Gastroesophageal sphincter (tissue), 4 donors: ENCODE measurements around the gene CCDC154. TPM values are rescaled to one million over a fixed set of nuclear protein-coding genes. Genes with fewer than 3 reads are reported as not detected.

Experiments used
- ATAC-seq: fragments of 150-250 bp; one replicate; pipeline ENCODE4 v1.9.1; 2016; ENCODE audit warnings: mild to moderate bottlenecking, moderate library complexity
- H3K27ac ChIP-seq, 4 donors: fragments of 200-600 bp; sonication (generic) in 3 of 4; 1 replicate in 3 of 4; 2 replicates in 1 of 4; pipeline ENCODE4 v1.5.1; 2016 to 2019
- H3K27me3 ChIP-seq: fragments of 200-600 bp; sonication (generic); one replicate; pipeline ENCODE4 v1.5.1; 2019
- H3K36me3 ChIP-seq, 2 donors: fragments of 200-600 bp; sonication (generic); one replicate each; pipeline ENCODE4 v1.5.1; 2019; ENCODE audit warnings: control low read depth in 1 of 2
- H3K4me1 ChIP-seq, 3 donors: fragments of 200-600 bp; sonication (generic); 1 replicate in 2 of 3; 2 replicates in 1 of 3; pipeline ENCODE4 v1.5.1; 2016 to 2019; ENCODE audit warnings: control low read depth in 2 of 3
- H3K4me3 ChIP-seq, 2 donors: fragments of 200-600 bp; sonication (generic); one replicate each; pipeline ENCODE4 v1.5.1; 2019; ENCODE audit warnings: mild to moderate bottlenecking in 1 of 2, moderate library complexity in 1 of 2
- H3K9me3 ChIP-seq, 3 donors: fragments of 200-600 bp; sonication (generic); one replicate each; pipeline ENCODE4 v1.5.1; 2017 to 2019; ENCODE audit warnings: control low read depth in 2 of 3
- EP300 ChIP-seq: sonication (generic); formaldehyde crosslinking; IDR thresholded peaks from one replicate; pipeline ENCODE4 v1.6.1; 2017; ENCODE audit warnings: antibody characterized with exemption, mild to moderate bottlenecking
- POLR2A ChIP-seq, 2 donors: fragments of 450-650 bp; IDR thresholded peaks; one replicate each; pipeline ENCODE4 v1.6.1; 2017; ENCODE audit warnings: antibody characterized with exemption in 2 of 2, mild to moderate bottlenecking in 2 of 2, moderate library complexity in 1 of 2
- POLR2AphosphoS5 ChIP-seq: sonication (generic); formaldehyde crosslinking; IDR thresholded peaks from one replicate; pipeline ENCODE4 v1.6.1; 2017; ENCODE audit warnings: antibody characterized with exemption
- WGBS, 2 donors: methylation state at CpG; one replicate each; pipeline ENCODE4 v1.1.5; 2018; ENCODE audit warnings: low coverage in 1 of 2; 5-methylcytosine and 5-hydroxymethylcytosine counted together
- total RNA-seq, 4 donors: library from RNA; depleted of rRNA; stranded (reverse); fragments of >200 nt; gene quantifications; one replicate each; pipeline ENCODE4 v1.1.0, GENCODE V29; 2016
- TF ChIP-seq, protein P1 (sequence below), 4 experiments: fragments of 200-600 bp in 2 of 4; fragments of 450-650 bp in 2 of 4; sonication (generic) in 1 of 4; IDR thresholded peaks; one replicate each; pipeline ENCODE4 v1.5.1; 2017 to 2019; ENCODE audit warnings: antibody characterized with exemption in 4 of 4, mild to moderate bottlenecking in 2 of 4, moderate library complexity in 2 of 4

Gene CCDC154
- total RNA-seq, 4 donors from 2014 or later = not detected

DNA sequence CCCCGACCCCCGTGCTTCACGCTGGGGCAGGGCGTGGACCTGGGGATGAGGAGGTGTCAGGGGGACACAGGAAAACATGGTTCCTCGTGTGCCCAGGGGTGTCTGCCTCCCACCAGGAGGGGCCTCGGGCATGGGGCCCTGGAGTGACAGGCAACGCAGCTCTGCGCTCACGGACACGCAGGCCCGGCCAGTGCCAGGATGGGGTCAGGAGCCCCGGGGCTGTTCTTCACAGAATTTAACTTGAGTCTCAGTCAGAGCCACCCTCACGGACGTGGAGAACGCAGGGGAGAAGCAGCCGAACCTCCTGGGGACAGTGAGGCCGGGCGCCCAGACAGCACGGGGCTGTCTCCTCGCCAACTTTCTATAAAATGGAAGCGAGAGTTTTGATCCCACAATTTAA lies 46.6 kb downstream of the CCDC154 start:
- H3K36me3 ChIP-seq = peaks cover 0 to 97% of the 10 kb centered on the region in 2 donors
- no peaks in the 10 kb centered on the region for H3K4me1 ChIP-seq
- H3K27ac ChIP-seq = no peak overlapping the region
- no peak for ATAC-seq
- no peaks in the 10 kb centered on the region for H3K27me3 ChIP-seq
- 90 to 100% methylated on average over 2 to 6 of the region's 21 CpGs for WGBS, 2 donors
- H3K4me3 ChIP-seq = no peak overlapping the region
- TF ChIP-seq POLR2AphosphoS5 (no peak), EP300 (no peak), POLR2A (IDR thresholded peaks at IDR 0.05) (no peak)
- TF ChIP-seq, protein P1, sequence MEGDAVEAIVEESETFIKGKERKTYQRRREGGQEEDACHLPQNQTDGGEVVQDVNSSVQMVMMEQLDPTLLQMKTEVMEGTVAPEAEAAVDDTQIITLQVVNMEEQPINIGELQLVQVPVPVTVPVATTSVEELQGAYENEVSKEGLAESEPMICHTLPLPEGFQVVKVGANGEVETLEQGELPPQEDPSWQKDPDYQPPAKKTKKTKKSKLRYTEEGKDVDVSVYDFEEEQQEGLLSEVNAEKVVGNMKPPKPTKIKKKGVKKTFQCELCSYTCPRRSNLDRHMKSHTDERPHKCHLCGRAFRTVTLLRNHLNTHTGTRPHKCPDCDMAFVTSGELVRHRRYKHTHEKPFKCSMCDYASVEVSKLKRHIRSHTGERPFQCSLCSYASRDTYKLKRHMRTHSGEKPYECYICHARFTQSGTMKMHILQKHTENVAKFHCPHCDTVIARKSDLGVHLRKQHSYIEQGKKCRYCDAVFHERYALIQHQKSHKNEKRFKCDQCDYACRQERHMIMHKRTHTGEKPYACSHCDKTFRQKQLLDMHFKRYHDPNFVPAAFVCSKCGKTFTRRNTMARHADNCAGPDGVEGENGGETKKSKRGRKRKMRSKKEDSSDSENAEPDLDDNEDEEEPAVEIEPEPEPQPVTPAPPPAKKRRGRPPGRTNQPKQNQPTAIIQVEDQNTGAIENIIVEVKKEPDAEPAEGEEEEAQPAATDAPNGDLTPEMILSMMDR (IDR thresholded peaks at IDR 0.05) = no peak
- H3K9me3 ChIP-seq = no peaks in the 10 kb centered on the region

DNA sequence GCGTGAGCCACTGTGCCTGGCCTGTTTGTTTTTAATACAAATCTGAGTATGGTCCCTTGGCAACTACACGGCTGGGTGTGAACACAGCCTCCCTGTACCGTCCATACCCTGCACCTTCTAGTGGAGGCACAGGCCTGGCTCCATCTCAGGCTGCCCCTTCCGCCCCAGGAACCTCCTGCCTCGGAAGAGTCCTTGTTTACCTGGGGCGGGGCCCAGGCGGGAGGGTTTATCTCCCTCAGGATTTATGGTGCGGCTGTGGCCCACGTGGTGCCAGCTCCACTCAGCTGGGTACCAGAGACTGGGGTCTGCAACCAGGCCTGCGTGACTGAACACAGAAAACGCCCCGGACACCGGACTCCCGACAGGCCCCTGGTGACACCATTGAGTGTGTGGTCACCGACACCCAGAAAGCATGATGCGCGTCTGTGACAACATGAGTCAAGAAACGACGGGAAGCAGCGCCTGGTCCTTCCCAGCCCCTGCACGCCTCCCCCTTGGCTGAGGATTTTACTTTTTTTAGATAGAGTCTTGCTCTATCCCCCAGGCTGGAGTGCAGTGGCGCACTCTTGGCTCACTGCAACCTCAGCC lies 48.8 kb downstream of the CCDC154 start:
- Histone ChIP-seq H3K27ac (no peak overlapping the region), H3K36me3 (peaks cover 0 to 97% of the 10 kb centered on the region in 2 donors), H3K4me3 (no peak overlapping the region), H3K27me3 (no peaks in the 10 kb centered on the region), H3K9me3 (no peaks in the 10 kb centered on the region), H3K4me1 (no peaks in the 10 kb centered on the region)
- ATAC-seq = no peak
- WGBS, 2 donors = 88 to 100% methylated on average over 1 to 12 of the region's 22 CpGs
- no peak for TF ChIP-seq EP300
- no peak for TF ChIP-seq POLR2AphosphoS5
- no peak for TF ChIP-seq POLR2A (IDR thresholded peaks at IDR 0.05)
- TF ChIP-seq, protein P1 (IDR thresholded peaks at IDR 0.05) = no peak

- Histone ChIP-seq H3K36me3 (peaks cover 0 to 97% of the 10 kb centered on the region in 2 donors), H3K27ac (no peak overlapping the region), H3K4me3 (no peak overlapping the region), H3K27me3 (no peaks in the 10 kb centered on the region), H3K9me3 (no peaks in the 10 kb centered on the region), H3K4me1 (no peaks in the 10 kb centered on the region)
- ATAC-seq = no peak
- TF ChIP-seq POLR2A (IDR thresholded peaks at IDR 0.05) (no peak), EP300 (no peak), POLR2AphosphoS5 (no peak)
- TF ChIP-seq, protein P1 (IDR thresholded peaks at IDR 0.05) = no peak
- WGBS, 2 donors = 81 to 96% methylated on average over 4 of the region's 19 CpGs
Observed at GRCh38 chr16:1394367-1394951, 49.9 kb downstream of the CCDC154 start.

GRCh38 chr16:1393613-1394176 lies 50.7 kb downstream of the CCDC154 start:
- no peaks in the 10 kb centered on the region for H3K4me1 ChIP-seq
- WGBS, 2 donors = no CpG with 5 or more reads among the region's 21 CpGs
- H3K27ac ChIP-seq = no peak overlapping the region
- no peaks in the 10 kb centered on the region for H3K9me3 ChIP-seq
- peaks cover 0 to 97% of the 10 kb centered on the region in 2 donors for H3K36me3 ChIP-seq
- no peak for ATAC-seq
- H3K27me3 ChIP-seq = no peaks in the 10 kb centered on the region
- H3K4me3 ChIP-seq = no peak overlapping the region
- TF ChIP-seq EP300 (no peak), POLR2A (IDR thresholded peaks at IDR 0.05) (no peak), POLR2AphosphoS5 (no peak)
- TF ChIP-seq, protein P1 (IDR thresholded peaks at IDR 0.05) = no peak

- ATAC-seq = no peak
- Histone ChIP-seq H3K27ac (no peak overlapping the region), H3K4me3 (no peak overlapping the region), H3K9me3 (no peaks in the 10 kb centered on the region), H3K4me1 (no peaks in the 10 kb centered on the region), H3K27me3 (no peaks in the 10 kb centered on the region), H3K36me3 (peaks cover 0 to 97% of the 10 kb centered on the region in 2 donors)
- 86 to 92% methylated on average over 6 to 9 of the region's 17 CpGs for WGBS, 2 donors
- TF ChIP-seq POLR2AphosphoS5 = no peak
- TF ChIP-seq EP300 = no peak
- TF ChIP-seq, protein P1 (IDR thresholded peaks at IDR 0.05) = no peak
- TF ChIP-seq POLR2A (IDR thresholded peaks at IDR 0.05) = no peak
Observed at GRCh38 chr16:1392826-1393225, 51.5 kb downstream of the CCDC154 start.
